Measurements from ENCODE around the gene CYP26A1.
A peak's percentile ranks its signal among the peaks of the same experiment; 100 is the strongest.

Gene CYP26A1

GRCh38 chr10:93074597-93075368 lies 1.1 kb downstream of the CYP26A1 start:
- no peak for TF ChIP-seq CTCF (IDR thresholded peaks at IDR 0.05)
- no peak for TF ChIP-seq ZFX (IDR thresholded peaks at IDR 0.05; ENCODE audit: borderline replicate concordance)
- no peak overlapping the region for H3K27ac ChIP-seq

GRCh38 chr10:93075369-93076221 lies 1.9 kb downstream of the CYP26A1 start:
- no peak for TF ChIP-seq ZFX (IDR thresholded peaks at IDR 0.05; ENCODE audit: borderline replicate concordance)

GRCh38 chr10:93076871-93077270 lies 3.2 kb downstream of the CYP26A1 start:
- TF ChIP-seq ZFX (IDR thresholded peaks at IDR 0.05; ENCODE audit: borderline replicate concordance), result no peak

More at GRCh38 chr10:93075369-93076221, 1.9 kb downstream of the CYP26A1 start:
- H3K27ac ChIP-seq, result no peak overlapping the region

GRCh38 chr10:93077860-93078337 lies 4.2 kb downstream of the CYP26A1 start:
- TF ChIP-seq ZFX (IDR thresholded peaks at IDR 0.05; ENCODE audit: borderline replicate concordance) (no peak), CTCF (IDR thresholded peaks at IDR 0.05) (no peak)
- H3K27ac ChIP-seq, result no peak overlapping the region

More at GRCh38 chr10:93076871-93077270, 3.2 kb downstream of the CYP26A1 start:
- no peak overlapping the region for H3K27ac ChIP-seq

GRCh38 chr10:93079663-93080349 lies 6.1 kb downstream of the CYP26A1 start:
- no peak overlapping the region for H3K27ac ChIP-seq
- TF ChIP-seq ZFX (IDR thresholded peaks at IDR 0.05; ENCODE audit: borderline replicate concordance) (no peak), CTCF (IDR thresholded peaks at IDR 0.05) (no peak)

GRCh38 chr10:93080350-93081046 lies 6.8 kb downstream of the CYP26A1 start:
- H3K27ac ChIP-seq, result no peak overlapping the region
- TF ChIP-seq CTCF (IDR thresholded peaks at IDR 0.05) (peak; percentile 91), ZFX (IDR thresholded peaks at IDR 0.05; ENCODE audit: borderline replicate concordance) (no peak)

- no peak for TF ChIP-seq CTCF (IDR thresholded peaks at IDR 0.05)
- TF ChIP-seq ZFX (IDR thresholded peaks at IDR 0.05; ENCODE audit: borderline replicate concordance), result no peak
Observed at GRCh38 chr10:93081318-93081717, 7.6 kb downstream of the CYP26A1 start.

More at GRCh38 chr10:93081318-93081717, 7.6 kb downstream of the CYP26A1 start:
- H3K27ac ChIP-seq, result no peak overlapping the region

All from 22Rv1 (cell line).